Activated naive CD8-positive, alpha-beta T cell (primary cell): ENCODE data around the gene FTCD.
"Not testable (repeated sequence)": the region's sequence is repeated elsewhere in the genome, so short reads cannot be mapped to it uniquely, and the experiment has no call there.

Experiments used
- H3K27ac Mint-ChIP-seq: one replicate; pipeline ENCODE4 v1.8.0; 2021; ENCODE audit warnings: mixed read lengths
- H3K27me3 Mint-ChIP-seq: one replicate; pipeline ENCODE4 v1.8.0; 2021; ENCODE audit warnings: mixed read lengths
- H3K36me3 Mint-ChIP-seq: one replicate; pipeline ENCODE4 v1.8.0; 2021; ENCODE audit warnings: mixed read lengths
- H3K4me1 Mint-ChIP-seq: one replicate; pipeline ENCODE4 v1.8.0; 2021; ENCODE audit warnings: low read depth, mixed read lengths
- H3K4me3 Mint-ChIP-seq: one replicate; pipeline ENCODE4 v1.8.0; 2021; ENCODE audit warnings: mild to moderate bottlenecking, mixed read lengths
- H3K9me3 Mint-ChIP-seq: one replicate; pipeline ENCODE4 v1.8.0; 2021; ENCODE audit warnings: low read depth, mixed read lengths

The FTCD gene

GRCh38 chr21:46111857-46112724 is 43.3 kb downstream of the FTCD start:
- H3K4me3 Mint-ChIP-seq = no peak overlapping the region
- H3K27me3 Mint-ChIP-seq = no peaks in the 10 kb centered on the region
- no peaks in the 10 kb centered on the region for H3K9me3 Mint-ChIP-seq
- no peak overlapping the region for H3K27ac Mint-ChIP-seq
- H3K36me3 Mint-ChIP-seq = peaks cover 9% of the 10 kb centered on the region
- H3K4me1 Mint-ChIP-seq = no peaks in the 10 kb centered on the region

DNA sequence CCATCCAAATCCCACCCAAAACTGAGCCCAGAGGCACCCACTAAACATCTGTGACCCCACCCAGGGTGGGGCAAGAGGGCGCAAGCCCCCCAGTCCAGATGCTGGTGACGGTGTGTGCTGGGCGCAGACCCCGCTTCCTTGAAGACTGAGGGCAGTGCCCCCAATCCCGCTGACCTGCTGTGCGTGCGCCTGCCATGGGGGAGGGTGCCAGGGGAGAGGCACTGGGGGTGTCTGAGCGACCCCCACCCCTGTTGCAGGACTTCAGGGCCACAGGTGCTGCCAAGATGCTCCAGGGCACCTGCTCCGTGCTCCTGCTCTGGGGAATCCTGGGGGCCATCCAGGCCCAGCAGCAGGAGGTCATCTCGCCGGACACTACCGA is 44.2 kb downstream of the FTCD start:
- no peak overlapping the region for H3K27ac Mint-ChIP-seq
- H3K27me3 Mint-ChIP-seq = no peaks in the 10 kb centered on the region
- H3K4me1 Mint-ChIP-seq = no peaks in the 10 kb centered on the region
- no peaks in the 10 kb centered on the region for H3K9me3 Mint-ChIP-seq
- H3K4me3 Mint-ChIP-seq = no peak overlapping the region
- peaks cover 9% of the 10 kb centered on the region for H3K36me3 Mint-ChIP-seq

DNA sequence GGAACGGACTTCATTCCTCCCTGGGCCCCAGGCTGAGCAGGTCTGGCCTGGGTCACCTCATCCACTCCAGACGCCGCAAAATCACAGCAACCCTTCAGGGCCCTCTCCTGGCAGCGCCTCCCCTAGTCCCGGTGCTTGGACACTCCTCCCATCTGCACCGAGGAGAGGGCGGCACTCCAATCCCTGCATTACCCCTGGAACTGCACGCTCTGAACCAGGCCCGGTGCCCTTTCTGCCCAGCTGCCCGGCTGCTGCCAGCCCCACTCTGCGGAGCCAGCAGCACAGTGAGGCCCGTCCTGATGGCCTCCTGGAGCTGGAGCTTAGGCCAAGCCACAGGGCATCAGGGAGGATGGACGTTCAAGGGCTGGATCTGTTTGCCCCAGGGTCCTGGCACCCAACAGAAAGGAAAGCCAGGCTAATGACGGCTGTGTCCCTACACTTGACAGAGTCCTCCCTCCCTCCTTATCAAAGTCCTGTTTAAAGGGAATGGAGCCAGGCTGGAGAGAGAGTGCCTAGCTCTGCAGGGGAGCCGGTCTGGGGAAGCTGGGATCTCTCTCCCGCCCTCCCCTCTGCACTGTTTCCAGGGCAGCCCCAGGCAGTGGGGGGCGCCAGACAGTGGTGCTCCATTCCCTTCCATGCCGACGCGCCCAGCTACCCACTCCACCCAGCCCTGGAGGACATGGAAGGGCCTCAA is 44.7 kb downstream of the FTCD start:
- H3K27ac Mint-ChIP-seq = no peak overlapping the region
- no peaks in the 10 kb centered on the region for H3K4me1 Mint-ChIP-seq
- peaks cover 3% of the 10 kb centered on the region for H3K9me3 Mint-ChIP-seq
- no peaks in the 10 kb centered on the region for H3K27me3 Mint-ChIP-seq
- H3K36me3 Mint-ChIP-seq = peaks cover 11% of the 10 kb centered on the region
- H3K4me3 Mint-ChIP-seq = no peak overlapping the region

DNA sequence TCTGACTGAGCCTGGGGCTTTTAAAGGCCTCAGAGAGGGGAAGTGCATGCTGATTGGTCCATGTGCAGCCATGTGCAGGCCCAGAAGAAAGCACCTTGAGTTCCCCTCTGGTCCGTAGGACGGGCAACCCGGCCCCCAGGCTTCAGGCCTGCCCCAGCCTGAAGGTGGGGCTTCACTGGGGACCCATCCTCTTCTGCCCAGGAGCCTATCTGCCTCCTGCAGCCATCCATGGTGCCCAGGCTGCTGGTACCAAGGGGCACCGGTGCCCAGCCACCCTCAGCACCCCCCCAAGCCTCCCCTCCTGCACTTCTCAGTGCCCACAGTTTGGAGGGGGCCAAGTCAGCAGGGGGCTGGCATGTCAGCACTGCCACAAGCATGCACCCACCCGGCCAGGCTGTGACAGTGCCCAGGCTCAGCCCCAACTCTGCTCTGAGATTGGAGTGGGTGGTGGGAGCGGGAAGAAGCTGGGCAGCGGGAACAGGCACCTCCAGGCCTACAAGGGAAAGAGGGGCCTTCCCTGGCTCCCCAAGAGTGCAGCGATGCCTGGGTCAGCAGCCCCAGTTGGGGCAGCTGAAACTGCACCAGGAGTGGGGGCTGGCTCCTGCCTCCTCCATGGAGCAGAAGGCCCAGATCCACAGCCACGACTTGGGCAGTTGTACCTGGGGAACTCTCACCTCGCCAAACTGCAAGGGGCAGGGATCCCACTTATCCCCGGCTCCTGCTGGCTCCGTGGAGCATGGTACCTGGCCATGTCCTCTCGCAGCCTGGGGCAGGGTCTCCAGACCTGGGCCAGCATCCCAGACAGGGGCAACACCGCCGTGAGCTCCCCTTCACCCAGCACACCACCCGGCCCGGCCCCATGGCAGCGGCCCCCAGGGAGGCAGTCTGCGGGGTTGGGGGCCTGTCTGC is 45.8 kb downstream of the FTCD start:
- H3K36me3 Mint-ChIP-seq = peaks cover 9% of the 10 kb centered on the region
- no peaks in the 10 kb centered on the region for H3K4me1 Mint-ChIP-seq
- H3K9me3 Mint-ChIP-seq = peaks cover 3% of the 10 kb centered on the region
- H3K27ac Mint-ChIP-seq = no peak overlapping the region
- H3K27me3 Mint-ChIP-seq = no peaks in the 10 kb centered on the region
- H3K4me3 Mint-ChIP-seq = no peak overlapping the region

DNA sequence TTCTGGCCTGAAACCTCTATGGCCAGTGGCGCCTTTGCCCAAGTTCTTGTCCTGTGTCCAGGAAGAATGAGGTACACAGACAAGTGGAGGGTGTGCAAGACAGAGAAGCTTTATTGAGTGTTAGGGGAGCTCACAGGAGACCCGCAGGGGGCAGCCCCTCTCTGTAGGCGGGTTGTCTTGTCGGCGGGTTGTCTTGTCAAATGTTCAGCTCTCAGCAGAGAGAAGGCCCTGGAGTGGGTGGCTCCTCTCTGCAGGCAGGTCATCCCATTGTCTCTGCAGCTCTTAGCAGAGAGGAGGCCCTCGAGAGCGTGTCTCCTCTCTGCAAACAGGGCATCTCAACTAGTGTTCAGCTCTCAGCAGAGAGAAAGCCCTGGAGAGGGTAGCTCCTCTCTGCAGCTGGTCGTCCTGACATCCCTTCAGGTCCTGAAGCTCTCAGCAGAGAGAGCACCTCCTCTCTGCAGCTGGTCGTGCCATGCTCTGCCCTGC is 46.5 kb downstream of the FTCD start:
- H3K4me3 Mint-ChIP-seq = no peak overlapping the region
- no peak overlapping the region for H3K27ac Mint-ChIP-seq
- H3K9me3 Mint-ChIP-seq = peaks cover 7% of the 10 kb centered on the region
- H3K4me1 Mint-ChIP-seq = no peaks in the 10 kb centered on the region
- H3K36me3 Mint-ChIP-seq = peaks cover 16% of the 10 kb centered on the region
- H3K27me3 Mint-ChIP-seq = no peaks in the 10 kb centered on the region

DNA sequence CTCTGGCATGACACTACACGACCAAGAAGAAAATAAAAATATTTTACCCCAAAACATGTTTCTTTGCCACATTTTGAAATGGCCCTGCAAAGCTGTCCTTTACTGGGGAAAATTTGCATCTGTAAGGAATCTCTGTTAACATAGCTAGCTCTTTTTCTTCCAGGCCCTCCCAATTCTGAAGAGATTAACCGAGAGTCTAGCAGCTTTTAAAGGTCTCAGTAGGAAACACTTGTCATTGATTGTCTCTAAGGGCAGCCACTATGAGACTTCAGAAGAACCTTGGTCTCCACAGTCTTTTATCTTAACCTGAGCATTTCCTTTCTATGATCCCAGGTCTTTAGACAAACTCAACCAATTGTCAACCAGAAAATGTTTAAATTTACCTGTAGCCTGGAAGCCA is 48.0 kb downstream of the FTCD start:
- H3K27ac Mint-ChIP-seq, H3K27me3 Mint-ChIP-seq, H3K4me1 Mint-ChIP-seq, H3K4me3 Mint-ChIP-seq: not testable (repeated sequence)
- Mint-ChIP-seq H3K9me3 (peaks cover 12% of the 10 kb centered on the region), H3K36me3 (peaks cover 21% of the 10 kb centered on the region)

DNA sequence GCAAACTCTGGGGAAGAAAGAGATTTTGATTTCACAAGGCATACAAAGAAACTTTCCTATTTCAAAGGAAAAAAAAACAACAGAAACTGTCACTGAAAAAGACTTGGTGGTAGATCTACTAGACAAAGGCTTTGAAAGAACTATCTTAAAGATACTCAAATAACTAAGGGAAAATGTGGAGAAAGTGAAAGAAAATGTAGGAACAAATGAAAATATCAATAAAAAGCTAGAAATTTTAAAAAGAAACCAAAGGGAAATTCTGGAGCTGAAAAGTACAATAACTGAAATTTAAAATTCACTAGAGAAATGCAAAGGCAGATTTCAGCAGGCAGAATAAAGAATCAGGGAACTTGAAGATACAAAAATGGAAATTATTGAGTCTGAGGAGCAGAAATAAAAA is 51.3 kb downstream of the FTCD start:
- peak overlapping the region; percentile 10 for H3K27ac Mint-ChIP-seq
- H3K9me3 Mint-ChIP-seq = peaks cover 14% of the 10 kb centered on the region
- H3K4me3 Mint-ChIP-seq = no peak overlapping the region
- H3K27me3 Mint-ChIP-seq = no peaks in the 10 kb centered on the region
- peaks cover 15% of the 10 kb centered on the region for H3K4me1 Mint-ChIP-seq
- H3K36me3 Mint-ChIP-seq = peaks cover 28% of the 10 kb centered on the region

- Mint-ChIP-seq H3K9me3 (peaks cover 14% of the 10 kb centered on the region), H3K27ac (no peak overlapping the region), H3K4me3 (peak overlapping the region; percentile 39), H3K36me3 (peaks cover 21% of the 10 kb centered on the region), H3K27me3 (no peaks in the 10 kb centered on the region), H3K4me1 (peaks cover 20% of the 10 kb centered on the region)
These were observed 54.5 kb downstream of the FTCD start for GRCh38 chr21:46100906-46101305.

DNA sequence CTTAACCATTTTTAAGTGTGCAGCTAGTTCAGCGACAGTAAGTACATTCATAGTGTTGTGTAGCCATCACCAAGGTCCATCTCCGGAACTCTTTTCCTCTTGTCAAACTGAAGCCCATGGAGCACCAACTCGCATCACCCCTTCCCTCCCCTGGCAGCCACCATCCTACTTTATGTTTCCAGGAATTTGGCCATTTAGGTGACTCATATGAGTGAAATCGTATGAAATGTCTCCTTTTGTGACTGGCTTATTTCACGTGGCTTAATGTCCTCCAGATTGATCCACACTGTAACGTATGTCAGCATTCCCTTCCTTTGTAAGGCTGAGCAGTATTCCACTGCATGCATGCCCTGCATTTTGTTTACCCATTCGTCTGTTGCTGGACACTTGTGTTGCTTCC is 55.0 kb downstream of the FTCD start:
- no peak overlapping the region for H3K27ac Mint-ChIP-seq
- H3K9me3 Mint-ChIP-seq = peaks cover 11% of the 10 kb centered on the region
- H3K4me1 Mint-ChIP-seq = peaks cover 21% of the 10 kb centered on the region
- no peaks in the 10 kb centered on the region for H3K27me3 Mint-ChIP-seq
- peak overlapping the region; percentile 39 for H3K4me3 Mint-ChIP-seq
- peaks cover 19% of the 10 kb centered on the region for H3K36me3 Mint-ChIP-seq

- H3K27ac Mint-ChIP-seq = no peak overlapping the region
- H3K36me3 Mint-ChIP-seq = peaks cover 19% of the 10 kb centered on the region
- H3K4me3 Mint-ChIP-seq = peak overlapping the region; percentile 58
- H3K4me1 Mint-ChIP-seq = peaks cover 21% of the 10 kb centered on the region
- peaks cover 11% of the 10 kb centered on the region for H3K9me3 Mint-ChIP-seq
- no peaks in the 10 kb centered on the region for H3K27me3 Mint-ChIP-seq
These were observed 55.4 kb downstream of the FTCD start for GRCh38 chr21:46100020-46100419.

- Mint-ChIP-seq H3K27me3 (no peaks in the 10 kb centered on the region), H3K9me3 (peaks cover 11% of the 10 kb centered on the region), H3K4me3 (peak overlapping the region; percentile 83), H3K27ac (no peak overlapping the region), H3K4me1 (peaks cover 21% of the 10 kb centered on the region), H3K36me3 (peaks cover 18% of the 10 kb centered on the region)
These were observed 55.9 kb downstream of the FTCD start for GRCh38 chr21:46099476-46099875.

- peaks cover 21% of the 10 kb centered on the region for H3K4me1 Mint-ChIP-seq
- H3K9me3 Mint-ChIP-seq = peaks cover 8% of the 10 kb centered on the region
- no peak overlapping the region for H3K27ac Mint-ChIP-seq
- peak overlapping the region; percentile 83 for H3K4me3 Mint-ChIP-seq
- peaks cover 11% of the 10 kb centered on the region for H3K36me3 Mint-ChIP-seq
- no peaks in the 10 kb centered on the region for H3K27me3 Mint-ChIP-seq
These were observed 56.9 kb downstream of the FTCD start for GRCh38 chr21:46098303-46099141.

- Mint-ChIP-seq H3K27ac (no peak within 1 kb of the TSS), H3K36me3 (peaks cover 9% of the 10 kb centered on the region), H3K4me3 (peak within 1 kb of the TSS; percentile 83), H3K4me1 (peaks cover 21% of the 10 kb centered on the region), H3K27me3 (no peaks in the 10 kb centered on the region), H3K9me3 (peaks cover 5% of the 10 kb centered on the region)
These were observed 57.8 kb downstream of the FTCD start, which contains the start of gene COL6A2 for GRCh38 chr21:46097336-46098293. Gene COL6A2 (plus strand): TSS chr21:46098112.
